Tibial artery (tissue), 4 donors: Measurements from ENCODE around the gene IPP.

Experiments used
- DNase-seq, 2 donors: peaks; one replicate each; pipeline ENCODE4 v3.0.0-alpha.2; 2019
- H3K27ac ChIP-seq, 2 donors: fragments of 200-600 bp; sonication (generic) in 1 of 2; 1 replicate in 1 of 2; 2 replicates in 1 of 2; pipeline ENCODE4 v1.5.1; 2018 to 2019; ENCODE audit warnings: mild to moderate bottlenecking in 1 of 2
- H3K27me3 ChIP-seq, 2 donors: fragments of 200-600 bp; sonication (generic) in 1 of 2; one replicate each; pipeline versions ENCODE4 v1.5.1 to v1.6.0; 2016 to 2019
- H3K36me3 ChIP-seq, 3 donors: fragments of 200-600 bp; sonication (generic) in 2 of 3; one replicate each; pipeline ENCODE4 v1.5.1; 2016 to 2019; ENCODE audit warnings: mild to moderate bottlenecking in 2 of 3
- H3K4me1 ChIP-seq, 4 donors: fragments of 200-600 bp; sonication (generic) in 2 of 4; 1 replicate in 3 of 4; 2 replicates in 1 of 4; pipeline ENCODE4 v1.5.1; 2016 to 2019
- H3K4me3 ChIP-seq, 2 donors: fragments of 200-600 bp; sonication (generic) in 1 of 2; 1 replicate in 1 of 2; 2 replicates in 1 of 2; pipeline ENCODE4 v1.5.1; 2018 to 2019; ENCODE audit warnings: mild to moderate bottlenecking in 2 of 2
- H3K9me3 ChIP-seq, 3 donors: fragments of 200-600 bp; sonication (generic) in 1 of 3; one replicate each; pipeline ENCODE4 v1.5.1; 2016 to 2019
- intact Hi-C: fragments of 100-400 bp; cut with DNase I; formaldehyde crosslinking; loops from one replicate; pipeline ENCODE4 v1.15.0; 2023; ENCODE audit warnings: low total_unique reads
- TF ChIP-seq, protein P1 (sequence below), 2 experiments: fragments of 200-600 bp in 1 of 2; fragments of 450-650 bp in 1 of 2; IDR thresholded peaks; one replicate each; pipeline ENCODE4 v1.5.1; 2017 to 2019; ENCODE audit warnings: antibody characterized with exemption in 2 of 2, mild to moderate bottlenecking in 1 of 2, moderate library complexity in 1 of 2

IPP gene

DNA sequence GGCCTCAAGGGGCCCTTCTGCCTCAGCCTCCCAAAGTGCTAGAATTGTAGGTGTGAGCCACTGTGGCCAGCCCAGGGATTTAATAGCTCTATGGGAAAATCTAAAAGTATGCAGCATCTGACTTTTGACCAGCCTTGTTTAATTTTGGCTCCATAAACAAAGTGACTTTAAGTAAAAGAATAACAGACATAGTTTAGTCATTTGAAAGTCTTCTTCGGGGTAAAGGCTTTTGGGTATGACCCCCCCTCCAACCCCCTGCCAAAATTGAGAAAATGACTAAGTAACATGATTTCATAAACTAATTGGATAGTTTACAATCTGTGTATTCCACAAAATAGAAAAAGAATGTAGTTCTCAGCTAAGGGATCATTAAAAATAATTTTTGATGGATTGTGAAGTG lies 81.1 kb downstream of the IPP start:
- H3K36me3 ChIP-seq: no peaks in the 10 kb centered on the region
- H3K9me3 ChIP-seq: no peaks in the 10 kb centered on the region
- DNase-seq: no peak
- peaks cover 0 to 84% (median 29%) of the 10 kb centered on the region in 4 donors for H3K4me1 ChIP-seq
- H3K27ac ChIP-seq: peak overlapping the region in 1 of 2 donors; percentile 30
- TF ChIP-seq, protein P1, sequence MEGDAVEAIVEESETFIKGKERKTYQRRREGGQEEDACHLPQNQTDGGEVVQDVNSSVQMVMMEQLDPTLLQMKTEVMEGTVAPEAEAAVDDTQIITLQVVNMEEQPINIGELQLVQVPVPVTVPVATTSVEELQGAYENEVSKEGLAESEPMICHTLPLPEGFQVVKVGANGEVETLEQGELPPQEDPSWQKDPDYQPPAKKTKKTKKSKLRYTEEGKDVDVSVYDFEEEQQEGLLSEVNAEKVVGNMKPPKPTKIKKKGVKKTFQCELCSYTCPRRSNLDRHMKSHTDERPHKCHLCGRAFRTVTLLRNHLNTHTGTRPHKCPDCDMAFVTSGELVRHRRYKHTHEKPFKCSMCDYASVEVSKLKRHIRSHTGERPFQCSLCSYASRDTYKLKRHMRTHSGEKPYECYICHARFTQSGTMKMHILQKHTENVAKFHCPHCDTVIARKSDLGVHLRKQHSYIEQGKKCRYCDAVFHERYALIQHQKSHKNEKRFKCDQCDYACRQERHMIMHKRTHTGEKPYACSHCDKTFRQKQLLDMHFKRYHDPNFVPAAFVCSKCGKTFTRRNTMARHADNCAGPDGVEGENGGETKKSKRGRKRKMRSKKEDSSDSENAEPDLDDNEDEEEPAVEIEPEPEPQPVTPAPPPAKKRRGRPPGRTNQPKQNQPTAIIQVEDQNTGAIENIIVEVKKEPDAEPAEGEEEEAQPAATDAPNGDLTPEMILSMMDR (IDR thresholded peaks at IDR 0.05): no peak
- intact Hi-C loops: no loop called here
- H3K27me3 ChIP-seq: no peaks in the 10 kb centered on the region
- H3K4me3 ChIP-seq: no peak overlapping the region

DNA sequence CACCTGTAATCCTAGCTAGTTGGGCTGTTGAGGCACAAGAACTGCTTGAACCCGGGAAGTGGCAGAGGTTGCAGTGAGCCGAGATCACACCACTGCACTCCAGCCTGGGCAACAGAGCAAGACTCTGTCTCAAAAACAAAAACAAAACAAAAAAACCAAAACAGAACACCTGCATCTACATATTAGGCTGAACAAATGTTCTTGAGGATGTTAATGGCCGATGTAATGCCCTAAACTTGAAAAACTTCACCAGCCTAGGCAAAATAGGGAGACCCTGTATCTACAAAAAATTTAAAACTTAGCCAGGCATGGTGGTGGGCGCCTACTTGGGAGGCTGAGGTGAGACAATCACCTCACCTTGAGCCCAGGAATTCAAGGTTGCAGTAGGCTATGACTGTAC lies 81.9 kb downstream of the IPP start:
- DNase-seq: no peak
- Histone ChIP-seq H3K36me3 (no peaks in the 10 kb centered on the region), H3K9me3 (no peaks in the 10 kb centered on the region), H3K27me3 (no peaks in the 10 kb centered on the region), H3K4me3 (no peak overlapping the region), H3K4me1 (peaks cover 0 to 78% (median 27%) of the 10 kb centered on the region in 4 donors), H3K27ac (no peak overlapping the region)
- TF ChIP-seq, protein P1 (IDR thresholded peaks at IDR 0.05): no peak
- intact Hi-C loops: no loop called here

- H3K4me1 ChIP-seq: peaks cover 0 to 71% (median 26%) of the 10 kb centered on the region in 4 donors
- H3K4me3 ChIP-seq: no peak overlapping the region
- H3K27ac ChIP-seq: no peak overlapping the region
- DNase-seq: no peak
- TF ChIP-seq, protein P1 (IDR thresholded peaks at IDR 0.05): no peak
- H3K9me3 ChIP-seq: no peaks in the 10 kb centered on the region
- intact Hi-C loops: no loop called here
- no peaks in the 10 kb centered on the region for H3K27me3 ChIP-seq
- H3K36me3 ChIP-seq: no peaks in the 10 kb centered on the region
Measured at GRCh38 chr1:45667321-45668111, 82.9 kb downstream of the IPP start.

- Histone ChIP-seq H3K9me3 (no peaks in the 10 kb centered on the region), H3K36me3 (no peaks in the 10 kb centered on the region), H3K4me1 (peaks cover 0 to 70% (median 26%) of the 10 kb centered on the region in 4 donors), H3K4me3 (no peak overlapping the region), H3K27ac (no peak overlapping the region), H3K27me3 (no peaks in the 10 kb centered on the region)
- TF ChIP-seq, protein P1 (IDR thresholded peaks at IDR 0.05): no peak
- intact Hi-C loops: no loop called here
- DNase-seq: no peak
Measured at GRCh38 chr1:45666836-45667235, 83.6 kb downstream of the IPP start.

- intact Hi-C loops: no loop called here
- peaks cover 43 to 50% (median 45%) of the 10 kb centered on the region in 3 donors for H3K36me3 ChIP-seq
- H3K9me3 ChIP-seq: no peaks in the 10 kb centered on the region
- no peak overlapping the region for H3K4me3 ChIP-seq
- H3K4me1 ChIP-seq: peaks cover 0 to 25% (median 3%) of the 10 kb centered on the region in 4 donors
- H3K27ac ChIP-seq: no peak overlapping the region
- no peaks in the 10 kb centered on the region for H3K27me3 ChIP-seq
- TF ChIP-seq, protein P1 (IDR thresholded peaks at IDR 0.05): no peak
- DNase-seq: no peak
Measured at GRCh38 chr1:45660336-45660735, 90.1 kb downstream of the IPP start.
